ENCODE results near the gene NPHS1.

DNA sequence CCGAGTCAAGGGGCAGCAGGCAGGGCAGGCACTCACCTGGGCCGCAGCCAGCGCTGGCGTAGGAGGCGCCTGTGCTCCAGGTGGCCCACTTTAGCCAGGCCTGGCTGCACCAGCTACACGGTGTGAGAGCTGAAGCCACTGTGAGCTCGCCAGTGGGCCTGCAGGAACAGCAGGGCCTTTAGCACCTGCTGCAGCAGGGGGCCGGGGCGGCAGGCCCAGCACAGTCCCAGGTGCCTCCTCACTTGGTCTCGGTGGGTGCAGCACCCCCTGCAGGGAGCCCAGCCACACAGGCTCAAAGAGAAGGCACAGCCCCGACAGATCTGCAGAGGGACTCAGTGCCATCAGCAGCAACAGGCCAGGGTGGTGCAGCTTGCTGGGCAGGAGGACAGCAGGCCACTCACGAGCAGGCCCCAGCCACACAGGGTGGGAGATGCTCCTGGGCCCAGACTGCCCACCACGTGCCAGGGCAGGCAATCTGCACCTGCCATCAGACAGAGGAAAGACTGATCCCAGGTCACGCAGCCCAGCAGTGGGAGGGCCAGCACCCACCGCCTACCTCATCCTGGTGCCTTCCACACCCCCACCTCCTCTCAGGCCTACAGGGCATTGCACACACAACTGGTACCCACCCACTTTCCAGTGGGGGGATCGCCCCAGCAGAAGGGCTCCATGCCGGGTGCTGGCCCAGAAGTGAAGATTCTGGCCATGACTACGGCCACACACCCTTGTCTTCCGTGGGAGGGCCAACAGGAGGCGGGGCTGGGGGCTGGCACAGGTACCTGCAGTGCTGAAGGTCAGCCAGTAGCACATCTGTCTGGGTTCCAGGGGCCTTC is 61.1 kb downstream of the NPHS1 start:
- no peak for TF ChIP-seq EZH2 (IDR thresholded peaks at IDR 0.05; ENCODE audit: borderline replicate concordance, low read length)
- TF ChIP-seq, protein P1, sequence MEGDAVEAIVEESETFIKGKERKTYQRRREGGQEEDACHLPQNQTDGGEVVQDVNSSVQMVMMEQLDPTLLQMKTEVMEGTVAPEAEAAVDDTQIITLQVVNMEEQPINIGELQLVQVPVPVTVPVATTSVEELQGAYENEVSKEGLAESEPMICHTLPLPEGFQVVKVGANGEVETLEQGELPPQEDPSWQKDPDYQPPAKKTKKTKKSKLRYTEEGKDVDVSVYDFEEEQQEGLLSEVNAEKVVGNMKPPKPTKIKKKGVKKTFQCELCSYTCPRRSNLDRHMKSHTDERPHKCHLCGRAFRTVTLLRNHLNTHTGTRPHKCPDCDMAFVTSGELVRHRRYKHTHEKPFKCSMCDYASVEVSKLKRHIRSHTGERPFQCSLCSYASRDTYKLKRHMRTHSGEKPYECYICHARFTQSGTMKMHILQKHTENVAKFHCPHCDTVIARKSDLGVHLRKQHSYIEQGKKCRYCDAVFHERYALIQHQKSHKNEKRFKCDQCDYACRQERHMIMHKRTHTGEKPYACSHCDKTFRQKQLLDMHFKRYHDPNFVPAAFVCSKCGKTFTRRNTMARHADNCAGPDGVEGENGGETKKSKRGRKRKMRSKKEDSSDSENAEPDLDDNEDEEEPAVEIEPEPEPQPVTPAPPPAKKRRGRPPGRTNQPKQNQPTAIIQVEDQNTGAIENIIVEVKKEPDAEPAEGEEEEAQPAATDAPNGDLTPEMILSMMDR (IDR thresholded peaks at IDR 0.05; ENCODE audit: low read length) = peak; percentile 52
